ENCODE results near the gene RERE.
"Not testable (repeated sequence)": the region's sequence is repeated elsewhere in the genome, so short reads cannot be mapped to it uniquely, and the experiment has no call there.

DNA sequence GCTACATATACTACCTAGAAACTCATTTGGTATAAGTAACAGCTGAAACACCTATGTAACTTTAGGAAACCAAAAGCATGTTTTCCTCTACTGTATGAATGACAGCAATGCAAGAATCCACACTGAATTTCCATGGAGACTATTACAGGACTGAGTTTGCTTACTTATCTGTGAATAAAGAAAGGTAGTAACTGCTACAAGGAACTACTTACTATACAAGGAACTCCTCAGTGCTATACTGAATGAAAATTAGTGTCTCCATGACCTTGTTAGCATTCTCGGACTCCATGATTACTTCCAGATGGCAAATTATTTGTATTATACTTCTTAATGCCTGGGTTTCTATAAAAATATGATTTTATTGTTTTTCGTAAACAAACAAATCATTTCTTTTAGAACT, 198.0 kb downstream of the RERE start:
- TF ChIP-seq, protein P1, sequence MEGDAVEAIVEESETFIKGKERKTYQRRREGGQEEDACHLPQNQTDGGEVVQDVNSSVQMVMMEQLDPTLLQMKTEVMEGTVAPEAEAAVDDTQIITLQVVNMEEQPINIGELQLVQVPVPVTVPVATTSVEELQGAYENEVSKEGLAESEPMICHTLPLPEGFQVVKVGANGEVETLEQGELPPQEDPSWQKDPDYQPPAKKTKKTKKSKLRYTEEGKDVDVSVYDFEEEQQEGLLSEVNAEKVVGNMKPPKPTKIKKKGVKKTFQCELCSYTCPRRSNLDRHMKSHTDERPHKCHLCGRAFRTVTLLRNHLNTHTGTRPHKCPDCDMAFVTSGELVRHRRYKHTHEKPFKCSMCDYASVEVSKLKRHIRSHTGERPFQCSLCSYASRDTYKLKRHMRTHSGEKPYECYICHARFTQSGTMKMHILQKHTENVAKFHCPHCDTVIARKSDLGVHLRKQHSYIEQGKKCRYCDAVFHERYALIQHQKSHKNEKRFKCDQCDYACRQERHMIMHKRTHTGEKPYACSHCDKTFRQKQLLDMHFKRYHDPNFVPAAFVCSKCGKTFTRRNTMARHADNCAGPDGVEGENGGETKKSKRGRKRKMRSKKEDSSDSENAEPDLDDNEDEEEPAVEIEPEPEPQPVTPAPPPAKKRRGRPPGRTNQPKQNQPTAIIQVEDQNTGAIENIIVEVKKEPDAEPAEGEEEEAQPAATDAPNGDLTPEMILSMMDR (IDR thresholded peaks at IDR 0.05; ENCODE audit: low read depth, low read length, poor library complexity, severe bottlenecking), result not testable (repeated sequence)
- not testable (repeated sequence) for TF ChIP-seq EZH2phosphoT487 (IDR thresholded peaks at IDR 0.05; ENCODE audit: borderline replicate concordance, low read length)
